ENCODE results near the gene XYLT1. TPM values are rescaled to one million over a fixed set of nuclear protein-coding genes. Genes with fewer than 3 reads are reported as not detected.

Gene XYLT1
- total and polyA plus RNA-seq, 2 of the 8 experiments (the other 6 are each of a cell fraction or from before 2014, with no cell fraction given) = 6.6 to 25.4 TPM

DNA sequence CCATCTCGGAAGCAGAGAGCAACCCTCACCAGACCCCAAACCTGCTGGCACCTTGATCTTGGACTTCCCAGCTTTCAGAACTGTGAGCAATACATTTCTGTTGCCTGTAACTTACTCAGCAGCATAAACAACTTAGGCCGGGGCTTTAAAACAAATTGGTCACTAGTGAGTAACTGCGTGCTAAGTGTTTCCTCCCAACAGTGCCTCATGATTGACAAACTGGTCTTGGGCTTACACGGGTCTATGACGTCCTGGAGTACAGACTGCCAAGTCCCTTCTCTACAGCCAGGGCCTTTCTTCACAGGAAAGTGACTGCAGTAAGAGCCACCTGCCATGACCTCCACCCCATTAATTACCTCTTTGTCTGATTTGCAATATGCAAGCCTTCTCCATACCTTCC, 136.7 kb downstream of the XYLT1 start:
- no peak overlapping the region for H3K4me3 ChIP-seq (ENCODE audit: extremely low read depth in 1 of 4, insufficient read depth in 2 of 4, low read depth in 3 of 4, low read length in 4 of 4)
- no peak overlapping the region for H2BK5ac ChIP-seq (ENCODE audit: low read depth, low read length)
- no peak overlapping the region for H3K4me2 ChIP-seq (ENCODE audit: insufficient read depth in 1 of 2, low read depth in 2 of 2, low read length in 2 of 2)
- CTCF ChIA-PET (ENCODE audit: partially characterized antibody) = interaction anchor here (0.6 kb wide), 1 partner anchor 17 kb away, joined by 4 read pairs; no protein-coding TSS in a partner anchor
- H2BK15ac ChIP-seq (ENCODE audit: low read length) = no peak overlapping the region
- FAIRE-seq = no peak
- H3K4me1 ChIP-seq (replicated peaks in 1 of 4; ENCODE audit: control insufficient read depth in 3 of 4, insufficient read depth in 4 of 4, low read length in 3 of 4) = peaks cover 0 to 5% (median 2%) of the 10 kb centered on the region in 4 experiments; a peak in 3 of 7 replicates
- no peaks in the 10 kb centered on the region for H3K36me3 ChIP-seq (ENCODE audit: control insufficient read depth in 2 of 4, insufficient read depth in 4 of 4, low read length in 3 of 4)
- no peak overlapping the region for H4K8ac ChIP-seq (ENCODE audit: extremely low read depth, insufficient read depth, low read length)
- no peak for DNase-seq (ENCODE audit: low read depth in 1 of 2, low spot score in 2 of 2)
- no peak overlapping the region for H4K91ac ChIP-seq (replicated peaks; ENCODE audit: insufficient read length, low read length)
- no peak overlapping the region for H2AFZ ChIP-seq (ENCODE audit: low read length)
- H3K4ac ChIP-seq (replicated peaks; ENCODE audit: insufficient read length, low read depth, low read length) = no peak overlapping the region
- H3K9ac ChIP-seq (replicated peaks in 1 of 4; ENCODE audit: extremely low read depth in 1 of 4, low read depth in 3 of 4, low read length in 3 of 4) = no peak overlapping the region
- H3K27ac ChIP-seq (ENCODE audit: low read depth, low read length) = no peak overlapping the region
- H3K23me2 ChIP-seq (ENCODE audit: low read depth, low read length) = no peaks in the 10 kb centered on the region
- H3K56ac ChIP-seq (replicated peaks; ENCODE audit: insufficient read length, low read depth, low read length) = no peak overlapping the region
- 93% methylated on average over 5 of the region's 5 CpGs; no CpG with 5 or more reads in 1 of the 2 experiments for WGBS, 2 experiments (ENCODE audit: extremely low coverage in 1 of 2, insufficient coverage in 1 of 2, insufficient read length in 1 of 2, insufficient replicate concordance in 2 of 2, low coverage in 1 of 2, low lambda C conversion rate in 2 of 2, missing lambda C conversion rate in 1 of 2)
- POLR2A ChIA-PET (ENCODE audit: partially characterized antibody) = no interaction called here
- H2BK120ac ChIP-seq (replicated peaks; ENCODE audit: low read depth, low read length) = no peak overlapping the region
- peaks cover 0 to 2% of the 10 kb centered on the region in 2 experiments; a peak in 1 of 4 replicates for H3K79me2 ChIP-seq (ENCODE audit: control insufficient read depth in 1 of 2, insufficient read depth in 2 of 2, low read length in 2 of 2)
- no peak overlapping the region for H4K5ac ChIP-seq (ENCODE audit: insufficient read length, low read depth, low read length)
- H2BK12ac ChIP-seq (ENCODE audit: low read depth, low read length) = no peak overlapping the region
- H2AK5ac ChIP-seq (ENCODE audit: low read depth, low read length) = no peak overlapping the region
- no peak overlapping the region for H3K23ac ChIP-seq (ENCODE audit: insufficient read length)
- no peaks in the 10 kb centered on the region for H4K20me1 ChIP-seq (replicated peaks in 1 of 2; ENCODE audit: control insufficient read depth in 1 of 2, insufficient read depth in 2 of 2, low read length in 2 of 2)
- no peaks in the 10 kb centered on the region for H3K27me3 ChIP-seq (replicated peaks in 1 of 4; ENCODE audit: control insufficient read depth in 3 of 4, extremely low read depth in 1 of 4, insufficient read depth in 3 of 4, low read length in 3 of 4)
- H3K79me1 ChIP-seq (ENCODE audit: low read depth, low read length) = peaks cover 7% of the 10 kb centered on the region
- no peak overlapping the region for H3K14ac ChIP-seq (ENCODE audit: insufficient read length)
- H3K18ac ChIP-seq (ENCODE audit: extremely low read depth, low read length) = no peak overlapping the region
- no peak overlapping the region for H2BK20ac ChIP-seq (ENCODE audit: low read length)
- H3K9me3 ChIP-seq (ENCODE audit: insufficient read depth in 2 of 2, low read depth in 1 of 2, low read length in 1 of 2) = no peaks in the 10 kb centered on the region
- TF ChIP-seq SIX5 (IDR thresholded peaks at IDR 0.05; ENCODE audit: low read depth, low read length) (no peak), BRCA1 (IDR thresholded peaks at IDR 0.05; ENCODE audit: low read depth, low read length) (no peak), POU5F1 (IDR thresholded peaks at IDR 0.05; ENCODE audit: low read depth, low read length) (no peak), SAP30 (IDR thresholded peaks at IDR 0.05; ENCODE audit: insufficient read depth, insufficient replicate concordance, low read length) (no peak), JUN (IDR thresholded peaks at IDR 0.05; ENCODE audit: low read depth, low read length) (no peak), GABPA (IDR thresholded peaks at IDR 0.05; ENCODE audit: borderline replicate concordance, insufficient read depth, low read length) (no peak), KDM5A (IDR thresholded peaks at IDR 0.05; ENCODE audit: low read length) (no peak), CBX5 (IDR thresholded peaks at IDR 0.05; ENCODE audit: low read depth, low read length) (no peak)
- TF ChIP-seq, protein P1, sequence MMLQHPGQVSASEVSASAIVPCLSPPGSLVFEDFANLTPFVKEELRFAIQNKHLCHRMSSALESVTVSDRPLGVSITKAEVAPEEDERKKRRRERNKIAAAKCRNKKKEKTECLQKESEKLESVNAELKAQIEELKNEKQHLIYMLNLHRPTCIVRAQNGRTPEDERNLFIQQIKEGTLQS (IDR thresholded peaks at IDR 0.05; ENCODE audit: insufficient read depth, low read depth, low read length) = no peak

All from H1 (cell line).